Measurements from ENCODE around the gene ATRX. TPM values are rescaled to one million over a fixed set of nuclear protein-coding genes. Genes with fewer than 3 reads are reported as not detected.
"Not testable (repeated sequence)": the region's sequence is repeated elsewhere in the genome, so short reads cannot be mapped to it uniquely, and the experiment has no call there.

The ATRX gene
- total RNA-seq, 1 experiment from 2014 or later: 64.0 TPM

DNA sequence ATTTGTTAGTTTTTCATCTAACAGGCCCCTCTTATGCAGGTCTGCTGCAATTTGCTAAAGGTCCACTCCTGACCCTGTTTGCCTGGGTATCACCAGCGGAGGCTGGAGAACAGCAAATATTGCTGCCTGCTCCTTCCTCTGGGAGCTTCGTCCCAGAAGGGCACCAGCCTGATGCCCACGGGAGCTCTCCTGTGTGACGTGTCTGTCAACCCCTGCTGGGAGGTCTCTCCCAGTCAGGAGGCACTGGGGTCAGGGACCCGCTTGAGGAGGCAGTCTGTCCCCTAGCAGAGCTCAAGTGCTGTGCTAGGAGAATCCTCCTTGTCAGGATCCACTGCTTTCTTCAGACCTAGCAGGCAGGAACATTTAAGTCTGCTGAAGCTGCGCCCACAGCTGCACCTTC is 30.5 kb downstream of the ATRX start:
- no peaks in the 10 kb centered on the region for H3K27me3 ChIP-seq (ENCODE audit: low read length)
- no peak overlapping the region for H3K27ac ChIP-seq (ENCODE audit: low read length)
- no peaks in the 10 kb centered on the region for H4K20me1 ChIP-seq (ENCODE audit: low read length)
- no peak overlapping the region for H3K9ac ChIP-seq (ENCODE audit: low read length)
- ChIA-PET CTCF (no interaction called here), POLR2A (ENCODE audit: unreplicated experiment) (no interaction called here)
- H3K79me2 ChIP-seq (ENCODE audit: low read length): peaks cover 22% of the 10 kb centered on the region
- DNase-seq (no peak), ATAC-seq (no peak)
- no TSS peak for BruUV-seq (replicated peaks)
- H3K9me3 ChIP-seq (ENCODE audit: low read length): no peaks in the 10 kb centered on the region
- H3F3A ChIP-seq (ENCODE audit: low read length, unreplicated experiment): no peaks in the 10 kb centered on the region
- no peak overlapping the region for H2AFZ ChIP-seq (ENCODE audit: low read length)
- no peaks in the 10 kb centered on the region for H3K9me2 ChIP-seq (replicated peaks; ENCODE audit: low read length)
- no peak overlapping the region for H3K4me2 ChIP-seq (ENCODE audit: low read length)
- H3K4me1 ChIP-seq (ENCODE audit: insufficient read depth, low read length): no peaks in the 10 kb centered on the region
- H3K4me3 ChIP-seq (ENCODE audit: low read length): no peak overlapping the region
- TF ChIP-seq EZH2phosphoT487 (IDR thresholded peaks at IDR 0.05; ENCODE audit: borderline replicate concordance, low read length): no peak
- intact Hi-C loops (cut with micrococcal nuclease): no loop called here
- H3K36me3 ChIP-seq (ENCODE audit: low read depth, low read length): no peaks in the 10 kb centered on the region

- ATAC-seq; H3K9me3 ChIP-seq (ENCODE audit: low read length); H4K20me1 ChIP-seq (ENCODE audit: low read length); POLR2A ChIA-PET (ENCODE audit: unreplicated experiment); intact Hi-C loops (cut with micrococcal nuclease); H3K27ac ChIP-seq (ENCODE audit: low read length); H3K9me2 ChIP-seq (replicated peaks; ENCODE audit: low read length); H3F3A ChIP-seq (ENCODE audit: low read length, unreplicated experiment); BruUV-seq (replicated peaks); DNase-seq; H3K27me3 ChIP-seq (ENCODE audit: low read length); H3K4me3 ChIP-seq (ENCODE audit: low read length); CTCF ChIA-PET; H3K4me2 ChIP-seq (ENCODE audit: low read length); H3K4me1 ChIP-seq (ENCODE audit: insufficient read depth, low read length); H3K36me3 ChIP-seq (ENCODE audit: low read depth, low read length); H2AFZ ChIP-seq (ENCODE audit: low read length); H3K9ac ChIP-seq (ENCODE audit: low read length): not testable (repeated sequence)
- H3K79me2 ChIP-seq (ENCODE audit: low read length): peaks cover 19% of the 10 kb centered on the region
Measured at GRCh38 chrX:77753942-77754341, 32.1 kb downstream of the ATRX start.

DNA sequence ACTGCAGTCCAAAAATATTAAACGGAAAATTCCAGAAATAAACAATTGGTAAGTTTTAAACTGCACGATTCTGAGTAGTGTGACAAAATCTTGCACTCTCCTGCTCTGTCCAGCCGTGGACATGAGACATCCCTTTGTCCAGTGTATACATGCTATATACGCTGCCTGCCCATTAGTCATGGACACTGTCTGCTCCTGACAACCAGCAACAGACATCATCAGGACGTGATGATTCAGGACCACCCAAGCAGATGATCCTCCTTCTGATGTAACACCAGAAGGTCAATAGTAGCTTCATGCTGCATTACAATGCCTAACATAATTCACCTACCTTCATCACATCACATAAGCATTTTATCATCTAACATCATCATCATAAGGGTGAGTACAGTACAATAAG is 36.3 kb downstream of the ATRX start:
- H3K9me3 ChIP-seq (ENCODE audit: low read length): no peaks in the 10 kb centered on the region
- no peak overlapping the region for H3K9ac ChIP-seq (ENCODE audit: low read length)
- no peaks in the 10 kb centered on the region for H4K20me1 ChIP-seq (ENCODE audit: low read length)
- H3K27me3 ChIP-seq (ENCODE audit: low read length): no peaks in the 10 kb centered on the region
- no peaks in the 10 kb centered on the region for H3K4me1 ChIP-seq (ENCODE audit: insufficient read depth, low read length)
- no peak for TF ChIP-seq EZH2 (IDR thresholded peaks at IDR 0.05; ENCODE audit: low read length, unreplicated experiment)
- no peak for TF ChIP-seq EZH2phosphoT487 (IDR thresholded peaks at IDR 0.05; ENCODE audit: borderline replicate concordance, low read length)
- DNase-seq (peak; percentile 9), ATAC-seq (peak; percentile 80)
- H3K36me3 ChIP-seq (ENCODE audit: low read depth, low read length): no peaks in the 10 kb centered on the region
- peaks cover 40% of the 10 kb centered on the region for H3K79me2 ChIP-seq (ENCODE audit: low read length)
- ChIA-PET POLR2A (ENCODE audit: unreplicated experiment) (no interaction called here), CTCF (no interaction called here)
- H3K27ac ChIP-seq (ENCODE audit: low read length): no peak overlapping the region
- intact Hi-C loops (cut with micrococcal nuclease): loop anchor here (5.0 kb wide), 1 partner anchor 33 kb away; no protein-coding TSS in a partner anchor
- no peak overlapping the region for H3K4me3 ChIP-seq (ENCODE audit: low read length)
- no peaks in the 10 kb centered on the region for H3F3A ChIP-seq (ENCODE audit: low read length, unreplicated experiment)
- no TSS peak for BruUV-seq (replicated peaks)
- H3K4me2 ChIP-seq (ENCODE audit: low read length): no peak overlapping the region
- H2AFZ ChIP-seq (ENCODE audit: low read length): no peak overlapping the region
- H3K9me2 ChIP-seq (replicated peaks; ENCODE audit: low read length): no peaks in the 10 kb centered on the region

GRCh38 chrX:77743720-77744119 is 42.3 kb downstream of the ATRX start:
- Histone ChIP-seq H3K9me3 (ENCODE audit: low read length) (no peaks in the 10 kb centered on the region), H3F3A (ENCODE audit: low read length, unreplicated experiment) (no peaks in the 10 kb centered on the region), H3K9ac (ENCODE audit: low read length) (no peak overlapping the region), H3K27ac (ENCODE audit: low read length) (no peak overlapping the region), H4K20me1 (ENCODE audit: low read length) (peaks cover 2% of the 10 kb centered on the region; the same call in 1 of the 2 replicates), H3K36me3 (ENCODE audit: low read depth, low read length) (no peaks in the 10 kb centered on the region), H3K9me2 (replicated peaks; ENCODE audit: low read length) (no peaks in the 10 kb centered on the region), H3K4me3 (ENCODE audit: low read length) (no peak overlapping the region), H3K79me2 (ENCODE audit: low read length) (peaks cover 88% of the 10 kb centered on the region), H2AFZ (ENCODE audit: low read length) (no peak overlapping the region), H3K27me3 (ENCODE audit: low read length) (no peaks in the 10 kb centered on the region), H3K4me1 (ENCODE audit: insufficient read depth, low read length) (no peaks in the 10 kb centered on the region), H3K4me2 (ENCODE audit: low read length) (no peak overlapping the region)
- ATAC-seq (no peak), DNase-seq (no peak)
- POLR2A ChIA-PET (ENCODE audit: unreplicated experiment): no interaction called here
- no TSS peak for BruUV-seq (replicated peaks)
- CTCF ChIA-PET: no interaction called here
- intact Hi-C loops (cut with micrococcal nuclease): no loop called here
- no peak for TF ChIP-seq EZH2 (IDR thresholded peaks at IDR 0.05; ENCODE audit: low read length, unreplicated experiment)

Data from PC-3 (cell line).